GM18520 (cell line): Measurements from ENCODE around the gene SGMS1.
"Not testable (repeated sequence)": the region's sequence is repeated elsewhere in the genome, so short reads cannot be mapped to it uniquely, and the experiment has no call there.

Experiments used
- ATAC-seq: cut with Tn5 transposase; IDR thresholded peaks from one replicate; pipeline ENCODE4 v1.9.1; 2021; ENCODE audit not compliant: unreplicated experiment

The SGMS1 gene

GRCh38 chr10:50623663-50624412 is at the start of gene SGMS1:
SGMS1 (minus strand) TSS chr10:50623956; CDS start chr10:50344114, 279,842 bp downstream.
- peak; percentile 22 for ATAC-seq

- peak; percentile 56 for ATAC-seq
Observed at GRCh38 chr10:50672152-50672551, 48.4 kb upstream of the SGMS1 start.

GRCh38 chr10:50671645-50672044 is 47.9 kb upstream of the SGMS1 start:
- not testable (repeated sequence) for ATAC-seq

- ATAC-seq = not testable (repeated sequence)
Observed at GRCh38 chr10:50669957-50670356, 46.2 kb upstream of the SGMS1 start.

- ATAC-seq = not testable (repeated sequence)
Observed at GRCh38 chr10:50667353-50667752, 43.6 kb upstream of the SGMS1 start.

GRCh38 chr10:50662420-50662819 is 38.7 kb upstream of the SGMS1 start:
- ATAC-seq = not testable (repeated sequence)

GRCh38 chr10:50661563-50661962 is 37.8 kb upstream of the SGMS1 start:
- ATAC-seq = not testable (repeated sequence)

GRCh38 chr10:50659865-50660730 is 36.3 kb upstream of the SGMS1 start:
- ATAC-seq = peak; percentile 99

- ATAC-seq = not testable (repeated sequence)
Observed at GRCh38 chr10:50659016-50659864, 35.5 kb upstream of the SGMS1 start.

GRCh38 chr10:50658165-50658564 is 34.4 kb upstream of the SGMS1 start:
- ATAC-seq = no peak

- no peak for ATAC-seq
Observed at GRCh38 chr10:50653758-50654157, 30.0 kb upstream of the SGMS1 start.

GRCh38 chr10:50653142-50653541 is 29.4 kb upstream of the SGMS1 start:
- ATAC-seq = no peak

- no peak for ATAC-seq
Observed at GRCh38 chr10:50651808-50652207, 28.1 kb upstream of the SGMS1 start.

GRCh38 chr10:50650481-50650880 is 26.7 kb upstream of the SGMS1 start:
- no peak for ATAC-seq

- ATAC-seq = no peak
Observed at GRCh38 chr10:50648935-50649227, 25.1 kb upstream of the SGMS1 start.

GRCh38 chr10:50648089-50648934 is 24.6 kb upstream of the SGMS1 start:
- peak; percentile 84 for ATAC-seq

GRCh38 chr10:50647350-50647749 is 23.6 kb upstream of the SGMS1 start:
- not testable (repeated sequence) for ATAC-seq

GRCh38 chr10:50645236-50645635 is 21.5 kb upstream of the SGMS1 start:
- ATAC-seq = no peak

- ATAC-seq = no peak
Observed at GRCh38 chr10:50641626-50642025, 17.9 kb upstream of the SGMS1 start.

- no peak for ATAC-seq
Observed at GRCh38 chr10:50640238-50640637, 16.5 kb upstream of the SGMS1 start.
